SH-SY5Y (cell line): Measurements from ENCODE around the gene CROCC2.

Experiments
- GATA2 ChIP-seq: IDR thresholded peaks from 2 replicates; pipeline ENCODE4 v1.6.1; 2011; ENCODE audit warnings: mild to moderate bottlenecking, low read depth, low read length
- GATA3 ChIP-seq: IDR thresholded peaks from 2 replicates; pipeline ENCODE4 v1.6.1; 2011; ENCODE audit warnings: low read depth, mild to moderate bottlenecking, low read length, moderate library complexity

DNA sequence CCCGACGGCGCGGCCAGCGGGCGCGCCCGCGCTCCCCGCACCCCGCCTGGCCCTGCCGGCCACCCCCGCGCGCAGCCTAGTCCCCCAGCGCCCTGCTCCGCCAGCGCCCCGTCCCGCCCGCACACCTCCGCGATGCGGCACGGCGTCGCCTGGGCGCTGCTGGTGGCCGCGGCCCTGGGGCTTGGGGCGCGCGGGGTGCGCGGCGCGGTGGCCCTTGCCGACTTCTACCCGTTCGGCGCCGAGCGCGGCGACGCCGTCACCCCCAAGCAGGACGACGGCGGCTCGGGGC lies 92.5 kb downstream of the CROCC2 start:
- TF ChIP-seq GATA3 (no peak), GATA2 (no peak)
